CD8-positive, alpha-beta memory T cell (primary cell): ENCODE results near the gene SCAF4. TPM values are rescaled to one million over a fixed set of nuclear protein-coding genes. Genes with fewer than 3 reads are reported as not detected.
A peak's percentile ranks its signal among the peaks of the same experiment; 100 is the strongest.

ENCODE experiments used
- CTCF ChIA-PET: fragments of 350-600 bp; sonication (Branson Sonifier 250); formaldehyde crosslinking; loops from one replicate; lab custom pipeline; 2021; ENCODE audit warnings: antibody characterized with exemption; lab: Charles Lee
- POLR2A ChIA-PET: fragments of 350-600 bp; sonication (Branson Sonifier 250); formaldehyde crosslinking; loops from one replicate; lab custom pipeline; 2021; ENCODE audit warnings: antibody characterized with exemption; lab: Charles Lee
- DNase-seq, 5 donors: peaks; one replicate each; pipeline versions ENCODE4 v3.0.0 to v3.0.0-alpha.2; 2020 to 2022; ENCODE audit warnings: mixed read lengths in 1 of 5
- H3K27ac ChIP-seq: one replicate; pipeline ENCODE4 v1.7.0; 2013; ENCODE audit warnings: low read depth, mild to moderate bottlenecking, low read length, moderate library complexity
- H3K27me3 ChIP-seq: 2 replicates; pipeline ENCODE4 v1.7.0; 2013; ENCODE audit warnings: low read length, mild to moderate bottlenecking; ENCODE audit not compliant: insufficient read depth, poor library complexity, severe bottlenecking
- H3K36me3 ChIP-seq: 2 replicates; pipeline ENCODE4 v1.7.0; 2013; ENCODE audit warnings: mild to moderate bottlenecking, low read length, moderate library complexity; ENCODE audit not compliant: insufficient read depth
- H3K4me1 ChIP-seq: 2 replicates; pipeline ENCODE4 v1.7.0; 2013; ENCODE audit warnings: mild to moderate bottlenecking, low read length, moderate library complexity; ENCODE audit not compliant: insufficient read depth
- H3K4me3 ChIP-seq: 2 replicates; pipeline ENCODE4 v1.7.0; 2013; ENCODE audit warnings: mild to moderate bottlenecking, low read length
- H3K9me3 ChIP-seq: 2 replicates; pipeline ENCODE4 v1.7.0; 2013; ENCODE audit warnings: mild to moderate bottlenecking, low read length
- H3K27ac Mint-ChIP-seq, 8 donors: one replicate each; pipeline ENCODE4 v1.8.0; 2020 to 2021; ENCODE audit warnings: mixed read lengths in 8 of 8, mild to moderate bottlenecking in 6 of 8, inconsistent platforms in 3 of 8, moderate library complexity in 3 of 8
- H3K27me3 Mint-ChIP-seq, 2 donors: one replicate each; pipeline ENCODE4 v1.8.0; 2020 to 2021; ENCODE audit warnings: mixed read lengths in 2 of 2, mild to moderate bottlenecking in 1 of 2, moderate library complexity in 1 of 2
- H3K36me3 Mint-ChIP-seq, 3 donors: one replicate each; pipeline ENCODE4 v1.8.0; 2020 to 2021; ENCODE audit warnings: mixed read lengths in 3 of 3, inconsistent platforms in 1 of 3, mild to moderate bottlenecking in 1 of 3
- H3K4me1 Mint-ChIP-seq, 3 donors: one replicate each; pipeline ENCODE4 v1.8.0; 2020 to 2021; ENCODE audit warnings: mixed read lengths in 3 of 3, inconsistent platforms in 1 of 3, mild to moderate bottlenecking in 1 of 3
- H3K4me3 Mint-ChIP-seq, 7 donors: one replicate each; pipeline ENCODE4 v1.8.0; 2020 to 2021; ENCODE audit warnings: mixed read lengths in 7 of 7, mild to moderate bottlenecking in 6 of 7, moderate library complexity in 4 of 7, inconsistent platforms in 2 of 7
- H3K9me3 Mint-ChIP-seq, 5 donors: one replicate each; pipeline ENCODE4 v1.8.0; 2020 to 2022; ENCODE audit warnings: mixed read lengths in 5 of 5, mild to moderate bottlenecking in 3 of 5, moderate library complexity in 2 of 5, inconsistent platforms in 1 of 5
- polyA plus RNA-seq: library from polyadenylated mRNA; unstranded; fragments of 300-500 nt; fragmentation: Illumina TruSeq; gene quantifications from one replicate; pipeline ENCODE4 v1.2.3, GENCODE V29; 2021
- total RNA-seq, 2 experiments: library from RNA; stranded (reverse); gene quantifications; one replicate each; pipeline ENCODE4 v1.2.3, GENCODE V29; 2021

SCAF4 gene
- total and polyA plus RNA-seq, 3 experiments from 2014 or later: 27.5 to 55.9 (median 55.4) TPM

GRCh38 chr21:31720330-31720729 is 11.6 kb downstream of the SCAF4 start:
- peaks cover 0 to 7% (median 2%) of the 10 kb centered on the region in 3 donors for H3K36me3 Mint-ChIP-seq
- Histone ChIP-seq H3K4me1 (peaks cover 58% of the 10 kb centered on the region), H3K36me3 (no peaks in the 10 kb centered on the region), H3K27me3 (no peaks in the 10 kb centered on the region), H3K27ac (no peak overlapping the region), H3K4me3 (no peak overlapping the region), H3K9me3 (no peaks in the 10 kb centered on the region)
- no peak for DNase-seq
- peak overlapping the region in 1 of 8 donors; percentile 29 for H3K27ac Mint-ChIP-seq
- H3K4me1 Mint-ChIP-seq: peaks cover 65 to 95% (median 87%) of the 10 kb centered on the region in 3 donors
- H3K27me3 Mint-ChIP-seq: no peaks in the 10 kb centered on the region
- POLR2A ChIA-PET: no interaction called here
- no peaks in the 10 kb centered on the region for H3K9me3 Mint-ChIP-seq
- peak overlapping the region in 1 of 7 donors; percentile 22 for H3K4me3 Mint-ChIP-seq
- CTCF ChIA-PET: no interaction called here

GRCh38 chr21:31716106-31716505 is 15.8 kb downstream of the SCAF4 start:
- Mint-ChIP-seq H3K9me3 (no peaks in the 10 kb centered on the region), H3K4me3 (peak overlapping the region in 1 of 7 donors; percentile 23), H3K36me3 (peaks cover 0 to 4% (median 2%) of the 10 kb centered on the region in 3 donors), H3K27me3 (no peaks in the 10 kb centered on the region), H3K4me1 (peaks cover 70 to 93% (median 90%) of the 10 kb centered on the region in 3 donors), H3K27ac (no peak overlapping the region)
- POLR2A ChIA-PET: no interaction called here
- Histone ChIP-seq H3K4me3 (no peak overlapping the region), H3K36me3 (no peaks in the 10 kb centered on the region), H3K27me3 (no peaks in the 10 kb centered on the region), H3K4me1 (peaks cover 58% of the 10 kb centered on the region), H3K9me3 (no peaks in the 10 kb centered on the region), H3K27ac (no peak overlapping the region)
- no peak for DNase-seq
- CTCF ChIA-PET: no interaction called here

GRCh38 chr21:31714741-31715365 is 17.1 kb downstream of the SCAF4 start:
- DNase-seq: no peak
- H3K36me3 Mint-ChIP-seq: peaks cover 0 to 3% (median 0%) of the 10 kb centered on the region in 3 donors
- peaks cover 49% of the 10 kb centered on the region for H3K4me1 ChIP-seq
- POLR2A ChIA-PET: no interaction called here
- peak overlapping the region in 4 of 7 donors; percentile 13 to 60 (median 34) for H3K4me3 Mint-ChIP-seq
- CTCF ChIA-PET: no interaction called here
- H3K9me3 Mint-ChIP-seq: no peaks in the 10 kb centered on the region
- no peaks in the 10 kb centered on the region for H3K9me3 ChIP-seq
- H3K4me1 Mint-ChIP-seq: peaks cover 68 to 93% (median 90%) of the 10 kb centered on the region in 3 donors
- H3K27ac ChIP-seq: peak overlapping the region; percentile 48
- H3K4me3 ChIP-seq: no peak overlapping the region
- no peaks in the 10 kb centered on the region for H3K36me3 ChIP-seq
- H3K27me3 Mint-ChIP-seq: no peaks in the 10 kb centered on the region
- peak overlapping the region in 4 of 8 donors; percentile 6 to 25 (median 11) for H3K27ac Mint-ChIP-seq
- no peaks in the 10 kb centered on the region for H3K27me3 ChIP-seq

- CTCF ChIA-PET: no interaction called here
- Mint-ChIP-seq H3K36me3 (peaks cover 0 to 1% (median 0%) of the 10 kb centered on the region in 3 donors), H3K4me1 (peaks cover 72 to 95% (median 92%) of the 10 kb centered on the region in 3 donors), H3K9me3 (no peaks in the 10 kb centered on the region), H3K4me3 (peak overlapping the region in 6 of 7 donors; percentile 2 to 60 (median 18)), H3K27me3 (no peaks in the 10 kb centered on the region), H3K27ac (peak overlapping the region in 5 of 8 donors; percentile 0 to 25 (median 6))
- H3K27me3 ChIP-seq: no peaks in the 10 kb centered on the region
- no peak for DNase-seq
- POLR2A ChIA-PET: no interaction called here
- no peaks in the 10 kb centered on the region for H3K9me3 ChIP-seq
- peaks cover 56% of the 10 kb centered on the region for H3K4me1 ChIP-seq
- H3K36me3 ChIP-seq: no peaks in the 10 kb centered on the region
- peak overlapping the region; percentile 48 for H3K27ac ChIP-seq
- no peak overlapping the region for H3K4me3 ChIP-seq
These were observed 17.8 kb downstream of the SCAF4 start for GRCh38 chr21:31713973-31714740.

GRCh38 chr21:31713115-31713514 is 18.8 kb downstream of the SCAF4 start:
- no peak for DNase-seq
- peaks cover 74 to 92% (median 91%) of the 10 kb centered on the region in 3 donors for H3K4me1 Mint-ChIP-seq
- Histone ChIP-seq H3K27me3 (no peaks in the 10 kb centered on the region), H3K27ac (no peak overlapping the region), H3K36me3 (no peaks in the 10 kb centered on the region), H3K4me1 (peaks cover 58% of the 10 kb centered on the region), H3K9me3 (no peaks in the 10 kb centered on the region), H3K4me3 (no peak overlapping the region)
- H3K36me3 Mint-ChIP-seq: no peaks in the 10 kb centered on the region
- peak overlapping the region in 2 of 8 donors; percentile 39 to 55 for H3K27ac Mint-ChIP-seq
- ChIA-PET POLR2A (no interaction called here), CTCF (no interaction called here)
- H3K9me3 Mint-ChIP-seq: no peaks in the 10 kb centered on the region
- no peaks in the 10 kb centered on the region for H3K27me3 Mint-ChIP-seq
- peak overlapping the region in 3 of 7 donors; percentile 4 to 49 (median 42) for H3K4me3 Mint-ChIP-seq

GRCh38 chr21:31711745-31712285 is 20.1 kb downstream of the SCAF4 start:
- H3K36me3 Mint-ChIP-seq: peaks cover 0 to 3% (median 0%) of the 10 kb centered on the region in 3 donors
- H3K4me1 ChIP-seq: peaks cover 52% of the 10 kb centered on the region
- H3K4me1 Mint-ChIP-seq: peaks cover 80 to 93% (median 91%) of the 10 kb centered on the region in 3 donors
- H3K27ac Mint-ChIP-seq: no peak overlapping the region
- H3K4me3 Mint-ChIP-seq: no peak overlapping the region
- CTCF ChIA-PET: no interaction called here
- H3K9me3 Mint-ChIP-seq: no peaks in the 10 kb centered on the region
- H3K9me3 ChIP-seq: no peaks in the 10 kb centered on the region
- H3K27ac ChIP-seq: no peak overlapping the region
- POLR2A ChIA-PET: no interaction called here
- no peak overlapping the region for H3K4me3 ChIP-seq
- H3K27me3 Mint-ChIP-seq: no peaks in the 10 kb centered on the region
- no peak for DNase-seq
- no peaks in the 10 kb centered on the region for H3K36me3 ChIP-seq
- no peaks in the 10 kb centered on the region for H3K27me3 ChIP-seq

- POLR2A ChIA-PET: no interaction called here
- peaks cover 79 to 93% (median 91%) of the 10 kb centered on the region in 3 donors for H3K4me1 Mint-ChIP-seq
- Histone ChIP-seq H3K27ac (no peak overlapping the region), H3K4me3 (no peak overlapping the region), H3K27me3 (no peaks in the 10 kb centered on the region), H3K4me1 (peaks cover 47% of the 10 kb centered on the region), H3K9me3 (no peaks in the 10 kb centered on the region), H3K36me3 (no peaks in the 10 kb centered on the region)
- no peaks in the 10 kb centered on the region for H3K9me3 Mint-ChIP-seq
- CTCF ChIA-PET: no interaction called here
- no peak for DNase-seq
- H3K27ac Mint-ChIP-seq: peak overlapping the region in 2 of 8 donors; percentile 10 to 12
- no peak overlapping the region for H3K4me3 Mint-ChIP-seq
- H3K27me3 Mint-ChIP-seq: no peaks in the 10 kb centered on the region
- H3K36me3 Mint-ChIP-seq: peaks cover 0 to 5% (median 0%) of the 10 kb centered on the region in 3 donors
These were observed 20.6 kb downstream of the SCAF4 start for GRCh38 chr21:31711326-31711725.

- Mint-ChIP-seq H3K27ac (peak overlapping the region in 5 of 8 donors; percentile 15 to 77 (median 28)), H3K36me3 (peaks cover 0 to 5% (median 0%) of the 10 kb centered on the region in 3 donors), H3K4me1 (peaks cover 74 to 90% (median 89%) of the 10 kb centered on the region in 3 donors), H3K4me3 (peak overlapping the region in 1 of 7 donors; percentile 26), H3K27me3 (no peaks in the 10 kb centered on the region), H3K9me3 (no peaks in the 10 kb centered on the region)
- Histone ChIP-seq H3K27me3 (no peaks in the 10 kb centered on the region), H3K36me3 (no peaks in the 10 kb centered on the region), H3K4me3 (no peak overlapping the region), H3K4me1 (peaks cover 40% of the 10 kb centered on the region), H3K27ac (no peak overlapping the region), H3K9me3 (no peaks in the 10 kb centered on the region)
- CTCF ChIA-PET: no interaction called here
- POLR2A ChIA-PET: no interaction called here
- no peak for DNase-seq
These were observed 21.3 kb downstream of the SCAF4 start for GRCh38 chr21:31710586-31710985.
